B cell (primary cell): ENCODE results near the gene PGAM2. TPM values are rescaled to one million over a fixed set of nuclear protein-coding genes. Genes with fewer than 3 reads are reported as not detected.

Experiments
- ATAC-seq: fragments of 200-7000 bp; cut with Tn5 transposase; one replicate; pipeline ENCODE4 v1.10.0; 2021; ENCODE audit warnings: low read depth, mild to moderate bottlenecking, moderate number of reproducible peaks, moderate library complexity
- CTCF ChIA-PET: fragments of 350-600 bp; sonication (Branson Sonifier 250); formaldehyde crosslinking; loops from one replicate; lab custom pipeline; 2021; ENCODE audit warnings: antibody characterized with exemption, inconsistent platforms; lab: Charles Lee
- POLR2A ChIA-PET: fragments of 350-600 bp; sonication (Branson Sonifier 250); formaldehyde crosslinking; loops from one replicate; lab custom pipeline; 2021; ENCODE audit warnings: antibody characterized with exemption; lab: Charles Lee
- DNase-seq: peaks from one replicate; pipeline ENCODE4 v3.0.0; 2013
- H2AFZ ChIP-seq: 2 replicates; pipeline ENCODE4 v1.6.1; 2012; ENCODE audit warnings: mild to moderate bottlenecking, low read depth, low read length; ENCODE audit not compliant: insufficient read depth, poor library complexity, severe bottlenecking
- H3K27ac ChIP-seq, 2 donors: 1 replicate in 1 of 2; 2 replicates in 1 of 2; pipeline ENCODE4 v1.5.1; 2012 to 2013; ENCODE audit warnings: low read length in 2 of 2, mild to moderate bottlenecking in 2 of 2, moderate library complexity in 1 of 2
- H3K27me3 ChIP-seq, 4 experiments: fragments of 200-600 bp in 1 of 4; sonication (generic) in 1 of 4; replicated peaks in 1 of 4; 1 replicate in 2 of 4; 2 replicates in 2 of 4; pipeline versions ENCODE4 v1.6.1 to v1.7.0; 2013 to 2016; ENCODE audit warnings: low read length in 3 of 4, mild to moderate bottlenecking in 2 of 4, mixed read lengths in 1 of 4, moderate library complexity in 1 of 4; ENCODE audit not compliant: insufficient read depth in 4 of 4, control insufficient read depth in 3 of 4; ENCODE audit errors: control extremely low read depth in 1 of 4
- H3K36me3 ChIP-seq, 2 experiments: replicated peaks in 1 of 2; 1 replicate in 1 of 2; 2 replicates in 1 of 2; pipeline versions ENCODE4 v1.6.1 to v1.7.1; 2013; ENCODE audit warnings: low read length in 1 of 2; ENCODE audit not compliant: insufficient read depth in 2 of 2, control insufficient read depth in 1 of 2; ENCODE audit errors: control extremely low read depth in 1 of 2, extremely low read depth in 1 of 2
- H3K4me1 ChIP-seq, 2 donors: fragments of 200-600 bp in 1 of 2; sonication (generic) in 1 of 2; 1 replicate in 1 of 2; 2 replicates in 1 of 2; pipeline versions ENCODE4 v1.5.1 to v1.6.1; 2013 to 2017; ENCODE audit warnings: low read length in 2 of 2; ENCODE audit not compliant: control insufficient read depth in 2 of 2, insufficient read depth in 2 of 2
- H3K4me2 ChIP-seq: replicated peaks from 2 replicates; pipeline ENCODE3; 2012; ENCODE audit warnings: mild to moderate bottlenecking, low read depth, low read length; ENCODE audit not compliant: poor library complexity, severe bottlenecking
- H3K4me3 ChIP-seq, 5 experiments: fragments of 200-600 bp in 1 of 5; sonication (generic) in 1 of 5; 1 replicate in 3 of 5; 2 replicates in 2 of 5; pipeline versions ENCODE4 v1.5.1 to v1.7.0; 2011 to 2016; ENCODE audit warnings: low read length in 4 of 5, mild to moderate bottlenecking in 4 of 5, low read depth in 2 of 5, control low read depth in 1 of 5, moderate library complexity in 1 of 5; ENCODE audit not compliant: insufficient read depth in 1 of 5; ENCODE audit errors: control extremely low read depth in 1 of 5, extremely low read depth in 1 of 5
- H3K79me2 ChIP-seq: fragments of 200-600 bp; sonication (generic); one replicate; pipeline ENCODE4 v1.6.0; 2016; ENCODE audit warnings: low read length; ENCODE audit not compliant: control insufficient read depth, insufficient read depth
- H3K9ac ChIP-seq: fragments of 200-600 bp; sonication (generic); 2 replicates; pipeline ENCODE4 v1.6.1; 2017; ENCODE audit warnings: mild to moderate bottlenecking, low read length, moderate library complexity
- H3K9me3 ChIP-seq, 3 donors: one replicate each; pipeline versions ENCODE4 v1.6.1 to v1.7.1; 2013; ENCODE audit warnings: low read length in 2 of 3; ENCODE audit not compliant: control insufficient read depth in 2 of 3, insufficient read depth in 1 of 3; ENCODE audit errors: control extremely low read depth in 1 of 3
- H4K20me1 ChIP-seq: 2 replicates; pipeline ENCODE4 v1.6.0; 2012; ENCODE audit warnings: mild to moderate bottlenecking, low read length; ENCODE audit not compliant: insufficient read depth, control insufficient read depth, poor library complexity, severe bottlenecking
- H3K27ac Mint-ChIP-seq: one replicate; pipeline ENCODE4 v1.8.0; 2021; ENCODE audit warnings: mixed read lengths
- H3K27me3 Mint-ChIP-seq: one replicate; pipeline ENCODE4 v1.8.0; 2021; ENCODE audit warnings: mixed read lengths
- H3K4me1 Mint-ChIP-seq: one replicate; pipeline ENCODE4 v1.8.0; 2021; ENCODE audit warnings: mixed read lengths
- H3K4me3 Mint-ChIP-seq: one replicate; pipeline ENCODE4 v1.8.0; 2021; ENCODE audit warnings: mixed read lengths
- H3K9me3 Mint-ChIP-seq: one replicate; pipeline ENCODE4 v1.8.0; 2022; ENCODE audit warnings: mixed read lengths; ENCODE audit not compliant: insufficient read depth
- EZH2 ChIP-seq: IDR thresholded peaks from 2 replicates; pipeline ENCODE4 v1.6.1; 2012; ENCODE audit warnings: borderline replicate concordance, low read depth, mild to moderate bottlenecking, moderate library complexity, low read length; ENCODE audit not compliant: insufficient read depth, poor library complexity, severe bottlenecking
- WGBS: methylation state at CpG from one replicate; pipeline ENCODE4 v1.1.5; 2013; ENCODE audit warnings: missing lambda C conversion rate; ENCODE audit not compliant: insufficient coverage; 5-methylcytosine and 5-hydroxymethylcytosine counted together
- intact Hi-C: fragments of 100-400 bp; cut with micrococcal nuclease; formaldehyde crosslinking; loops from one replicate; pipeline ENCODE4 v1.10.0; 2022
- polyA plus RNA-seq: library from polyadenylated mRNA; depleted of rRNA; stranded (reverse); fragments of >200 nt; gene quantifications from 2 replicates; pipeline ENCODE4 v1.2.3, GENCODE V29; 2012
- total RNA-seq, 2 donors: library from RNA; stranded (reverse); fragments of 120-200 nt in 1 of 2; gene quantifications; 1 replicate in 1 of 2; 2 replicates in 1 of 2; pipeline versions ENCODE4 v1.2.3 to v1.2.4, GENCODE V29; 2013 to 2022
- TF ChIP-seq, protein P1 (sequence below): fragments of 200-600 bp; IDR thresholded peaks from one replicate; pipeline ENCODE4 v1.8.0; 2022; ENCODE audit warnings: antibody characterized with exemption, mild to moderate bottlenecking

PGAM2 gene
- total and polyA plus RNA-seq, 2 donors (not counting 1 experiment from before 2014, with no cell fraction given) = 0.69 to 3.2 TPM

DNA sequence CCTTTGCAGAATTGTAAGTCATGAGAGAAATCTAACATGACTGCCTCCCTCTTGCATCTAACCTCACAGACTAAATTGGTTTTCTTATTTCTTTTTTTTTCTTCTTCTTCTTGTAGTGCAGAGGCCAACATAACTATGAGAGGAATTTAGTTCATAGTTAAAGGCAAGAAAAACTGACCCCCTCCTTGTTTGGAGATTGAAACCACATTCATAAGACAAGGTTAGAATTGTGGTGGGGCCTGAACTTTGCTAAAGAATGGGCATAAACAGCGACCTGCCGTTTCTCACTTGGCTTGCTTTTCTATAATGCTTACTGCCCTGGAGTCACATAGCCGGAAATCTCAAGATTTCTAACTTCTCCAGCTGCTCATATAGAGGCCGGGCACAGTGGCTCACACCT lies 19.3 kb upstream of the PGAM2 start:
- Histone ChIP-seq H3K27me3 (no peaks in the 10 kb centered on the region), H3K36me3 (peaks cover 0 to 14% of the 10 kb centered on the region in 2 experiments), H4K20me1 (peaks cover 6% of the 10 kb centered on the region), H3K4me2 (no peak overlapping the region), H3K9ac (no peak overlapping the region), H3K9me3 (no peaks in the 10 kb centered on the region), H3K4me3 (no peak overlapping the region), H3K27ac (no peak overlapping the region), H3K79me2 (peaks cover 23% of the 10 kb centered on the region), H3K4me1 (peaks cover 19 to 23% of the 10 kb centered on the region in 2 donors), H2AFZ (no peak overlapping the region)
- CTCF ChIA-PET = interaction anchor here (0.9 to 1.6 kb wide), 2 partner anchors 13 to 20 kb away, joined by 3 to 6 read pairs; no protein-coding TSS in a partner anchor
- no peaks in the 10 kb centered on the region for H3K9me3 Mint-ChIP-seq
- intact Hi-C loops = no loop called here
- DNase-seq (no peak), ATAC-seq (no peak)
- no peak overlapping the region for H3K27ac Mint-ChIP-seq
- peaks cover 24% of the 10 kb centered on the region for H3K4me1 Mint-ChIP-seq
- POLR2A ChIA-PET = interaction anchor here (1.3 kb wide), 1 partner anchor 11 kb away, joined by 4 read pairs; no protein-coding TSS in a partner anchor
- TF ChIP-seq EZH2 = no peak
- TF ChIP-seq, protein P1, sequence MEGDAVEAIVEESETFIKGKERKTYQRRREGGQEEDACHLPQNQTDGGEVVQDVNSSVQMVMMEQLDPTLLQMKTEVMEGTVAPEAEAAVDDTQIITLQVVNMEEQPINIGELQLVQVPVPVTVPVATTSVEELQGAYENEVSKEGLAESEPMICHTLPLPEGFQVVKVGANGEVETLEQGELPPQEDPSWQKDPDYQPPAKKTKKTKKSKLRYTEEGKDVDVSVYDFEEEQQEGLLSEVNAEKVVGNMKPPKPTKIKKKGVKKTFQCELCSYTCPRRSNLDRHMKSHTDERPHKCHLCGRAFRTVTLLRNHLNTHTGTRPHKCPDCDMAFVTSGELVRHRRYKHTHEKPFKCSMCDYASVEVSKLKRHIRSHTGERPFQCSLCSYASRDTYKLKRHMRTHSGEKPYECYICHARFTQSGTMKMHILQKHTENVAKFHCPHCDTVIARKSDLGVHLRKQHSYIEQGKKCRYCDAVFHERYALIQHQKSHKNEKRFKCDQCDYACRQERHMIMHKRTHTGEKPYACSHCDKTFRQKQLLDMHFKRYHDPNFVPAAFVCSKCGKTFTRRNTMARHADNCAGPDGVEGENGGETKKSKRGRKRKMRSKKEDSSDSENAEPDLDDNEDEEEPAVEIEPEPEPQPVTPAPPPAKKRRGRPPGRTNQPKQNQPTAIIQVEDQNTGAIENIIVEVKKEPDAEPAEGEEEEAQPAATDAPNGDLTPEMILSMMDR = no peak
- no peaks in the 10 kb centered on the region for H3K27me3 Mint-ChIP-seq
- peak overlapping the region; percentile 76 for H3K4me3 Mint-ChIP-seq
- WGBS = 78% methylated on average over 4 of the region's 4 CpGs

DNA sequence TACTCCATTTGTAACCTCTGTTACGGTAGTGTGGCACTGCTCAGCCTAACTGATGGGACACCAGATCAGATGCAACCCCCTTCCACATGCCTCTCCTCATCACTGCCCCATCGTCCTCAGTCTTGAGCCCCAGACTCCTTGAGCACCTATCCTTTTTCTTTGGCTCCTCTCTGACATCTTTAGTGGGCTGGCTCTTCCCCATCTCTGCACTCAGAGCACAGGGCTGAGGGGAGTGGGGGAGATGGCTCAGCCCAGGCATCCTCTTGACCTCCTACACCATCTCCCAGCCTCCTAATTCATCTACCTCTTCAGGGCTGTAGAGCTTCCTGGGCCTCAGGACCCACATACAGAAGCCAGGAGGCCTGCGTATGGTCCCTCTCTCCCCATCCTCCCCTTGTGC lies 18.4 kb upstream of the PGAM2 start:
- POLR2A ChIA-PET = interaction anchor here (1.3 kb wide), 1 partner anchor 12 kb away, joined by 4 read pairs; no protein-coding TSS in a partner anchor
- H3K27ac Mint-ChIP-seq = peak overlapping the region; percentile 78

More for the DNA sequence above, 18.4 kb upstream of the PGAM2 start:
- DNase-seq = no peak
- Histone ChIP-seq H3K79me2 (peaks cover 32% of the 10 kb centered on the region), H3K27ac (no peak overlapping the region), H3K4me2 (no peak overlapping the region), H3K4me1 (peaks cover 28 to 32% of the 10 kb centered on the region in 2 donors), H2AFZ (no peak overlapping the region), H3K27me3 (no peaks in the 10 kb centered on the region), H3K36me3 (peaks cover 0 to 23% of the 10 kb centered on the region in 2 experiments), H3K9ac (no peak overlapping the region), H3K9me3 (no peaks in the 10 kb centered on the region), H3K4me3 (no peak overlapping the region), H4K20me1 (peaks cover 6% of the 10 kb centered on the region)
- H3K9me3 Mint-ChIP-seq = no peaks in the 10 kb centered on the region
- 100% methylated on average over 3 of the region's 3 CpGs for WGBS
- peak overlapping the region; percentile 76 for H3K4me3 Mint-ChIP-seq
- CTCF ChIA-PET = interaction anchor here (1.6 kb wide), 1 partner anchor 21 kb away, joined by 6 read pairs; no protein-coding TSS in a partner anchor
- TF ChIP-seq EZH2 = no peak
- TF ChIP-seq, protein P1 = no peak
- H3K4me1 Mint-ChIP-seq = peaks cover 34% of the 10 kb centered on the region
- no peak for ATAC-seq
- H3K27me3 Mint-ChIP-seq = no peaks in the 10 kb centered on the region
- intact Hi-C loops = loop anchor here (2.0 kb wide), 1 partner anchor 65 kb away; no protein-coding TSS in a partner anchor
